Right atrium auricular region (tissue), 2 donors: ENCODE data around the gene TRIM16. TPM values are rescaled to one million over a fixed set of nuclear protein-coding genes. Genes with fewer than 3 reads are reported as not detected.
"Not testable (repeated sequence)": the region's sequence is repeated elsewhere in the genome, so short reads cannot be mapped to it uniquely, and the experiment has no call there.

ENCODE experiments used
- DNase-seq: peaks from one replicate; pipeline ENCODE4 v3.0.0-alpha.2; 2019; ENCODE audit warnings: low spot score
- H3K27ac ChIP-seq, 2 donors: fragments of 200-600 bp; sonication (generic); 1 replicate in 1 of 2; 2 replicates in 1 of 2; pipeline ENCODE4 v1.5.1; 2016 to 2019
- H3K27me3 ChIP-seq, 2 donors: fragments of 200-600 bp; sonication (generic); one replicate each; pipeline versions ENCODE4 v1.5.1 to v1.6.0; 2017 to 2019
- H3K36me3 ChIP-seq: fragments of 200-600 bp; sonication (generic); one replicate; pipeline ENCODE4 v1.5.1; 2016
- H3K4me1 ChIP-seq, 2 donors: fragments of 200-600 bp; sonication (generic); one replicate each; pipeline versions ENCODE4 v1.5.1 to v1.6.0; 2017 to 2019
- H3K4me3 ChIP-seq, 2 donors: fragments of 200-600 bp; sonication (generic); 1 replicate in 1 of 2; 2 replicates in 1 of 2; pipeline ENCODE4 v1.5.1; 2017 to 2019; ENCODE audit warnings: mild to moderate bottlenecking in 1 of 2, moderate library complexity in 1 of 2
- H3K9me3 ChIP-seq, 2 donors: fragments of 200-600 bp; sonication (generic); one replicate each; pipeline ENCODE4 v1.5.1; 2019
- total RNA-seq, 2 donors: library from RNA; depleted of rRNA; stranded (reverse); fragments of >200 nt; gene quantifications; one replicate each; pipeline ENCODE4 v1.1.0, GENCODE V29; 2016

TRIM16 gene
- total RNA-seq, 2 donors from 2014 or later, result 17.1 to 33.4 TPM

GRCh38 chr17:15629991-15630390, 54.1 kb downstream of the TRIM16 start:
- H3K9me3 ChIP-seq, H3K4me3 ChIP-seq, H3K36me3 ChIP-seq, DNase-seq, H3K27me3 ChIP-seq, H3K4me1 ChIP-seq, H3K27ac ChIP-seq: not testable (repeated sequence)

DNA sequence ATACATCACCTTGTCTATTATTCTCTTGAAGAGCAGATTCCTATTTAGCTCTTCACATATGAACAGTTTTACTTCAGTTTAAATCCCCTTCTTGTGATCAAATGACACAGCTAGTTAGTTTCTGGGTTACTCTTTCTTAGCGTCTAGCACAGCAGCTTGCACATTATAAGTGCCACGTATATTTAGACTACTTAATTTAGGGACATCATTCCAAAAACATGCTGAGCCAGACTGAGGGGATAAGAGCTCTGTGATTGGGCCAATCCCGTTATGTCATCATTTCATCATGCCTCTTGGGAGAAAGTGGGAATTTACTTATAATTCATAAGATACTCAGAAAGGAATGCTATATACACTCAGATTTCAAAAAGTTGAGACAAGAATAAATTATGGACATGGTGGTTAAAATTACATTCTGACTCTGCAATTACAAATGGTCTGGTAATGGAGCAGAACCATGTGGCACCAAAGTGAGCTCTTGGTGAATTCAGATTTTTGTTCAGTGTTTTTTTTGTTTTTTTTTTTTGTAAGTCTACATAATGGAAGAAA, 60.4 kb downstream of the TRIM16 start:
- not testable (repeated sequence) for H3K9me3 ChIP-seq, H3K27me3 ChIP-seq, H3K4me3 ChIP-seq, DNase-seq, H3K4me1 ChIP-seq, H3K27ac ChIP-seq, H3K36me3 ChIP-seq

GRCh38 chr17:15623255-15623654, 60.9 kb downstream of the TRIM16 start:
- not testable (repeated sequence) for H3K4me1 ChIP-seq, DNase-seq, H3K27ac ChIP-seq, H3K27me3 ChIP-seq, H3K9me3 ChIP-seq, H3K4me3 ChIP-seq, H3K36me3 ChIP-seq

- H3K27me3 ChIP-seq, DNase-seq, H3K9me3 ChIP-seq, H3K27ac ChIP-seq, H3K4me3 ChIP-seq, H3K36me3 ChIP-seq, H3K4me1 ChIP-seq: not testable (repeated sequence)
Measured at GRCh38 chr17:15622124-15622523, 62.0 kb downstream of the TRIM16 start.

- H3K36me3 ChIP-seq, H3K27me3 ChIP-seq, H3K9me3 ChIP-seq, H3K4me1 ChIP-seq, DNase-seq, H3K27ac ChIP-seq: not testable (repeated sequence)
- H3K4me3 ChIP-seq, result peak within 1 kb of the TSS in 1 of 2 donors; percentile 22
Measured at GRCh38 chr17:15619331-15620058, 64.6 kb downstream of the TRIM16 start, which contains the start of gene FBXW10B. TSS of gene FBXW10B (minus strand) at chr17:15619704. CDS start at chr17:15619512, 192 bp downstream.

DNA sequence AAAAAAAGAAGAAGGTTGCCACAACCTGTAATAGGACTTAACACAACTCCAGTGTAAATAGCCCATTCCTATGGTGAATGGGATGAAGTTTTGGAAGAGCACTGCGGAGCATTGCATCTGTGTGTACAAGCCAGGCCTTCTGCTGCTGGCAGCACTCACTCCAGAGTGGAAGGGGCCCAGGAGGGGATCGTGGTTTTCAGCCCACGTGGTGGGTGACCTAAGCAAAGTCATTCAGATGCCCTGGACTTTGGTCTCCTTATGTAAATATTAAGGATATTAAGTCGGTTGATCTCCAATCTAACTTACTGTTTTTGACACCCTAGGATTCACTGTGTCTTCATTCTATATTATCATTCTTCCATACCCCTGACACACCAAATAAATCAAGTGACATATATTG, 67.3 kb downstream of the TRIM16 start:
- not testable (repeated sequence) for H3K36me3 ChIP-seq, DNase-seq, H3K9me3 ChIP-seq, H3K4me3 ChIP-seq, H3K4me1 ChIP-seq, H3K27ac ChIP-seq, H3K27me3 ChIP-seq

DNA sequence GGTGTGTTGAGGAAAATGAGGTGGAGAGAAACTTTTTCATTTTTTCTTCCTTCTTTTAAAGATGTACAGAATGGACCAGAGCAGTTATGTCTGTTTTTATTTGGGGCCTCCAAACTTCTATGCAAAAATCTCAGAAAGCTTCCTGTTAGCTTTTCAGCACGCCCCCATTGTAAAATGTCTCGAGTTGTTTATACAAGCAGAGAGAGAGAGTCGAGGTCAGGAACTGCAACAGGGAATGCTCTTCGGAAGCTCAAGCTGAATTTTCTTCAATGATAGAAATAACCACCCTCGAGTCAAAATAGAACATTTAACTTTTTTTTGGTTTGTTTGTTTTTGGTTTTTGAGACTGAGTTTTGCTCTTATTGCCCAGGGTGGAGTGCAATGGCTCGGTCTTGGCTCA, 68.3 kb downstream of the TRIM16 start:
- not testable (repeated sequence) for H3K27ac ChIP-seq, DNase-seq, H3K27me3 ChIP-seq, H3K4me1 ChIP-seq, H3K4me3 ChIP-seq, H3K36me3 ChIP-seq, H3K9me3 ChIP-seq

GRCh38 chr17:15613111-15613510, 71.0 kb downstream of the TRIM16 start:
- not testable (repeated sequence) for H3K4me1 ChIP-seq, DNase-seq

GRCh38 chr17:15592960-15593359, 91.2 kb downstream of the TRIM16 start:
- not testable (repeated sequence) for H3K36me3 ChIP-seq, H3K27me3 ChIP-seq, H3K4me1 ChIP-seq

More at GRCh38 chr17:15613111-15613510, 71.0 kb downstream of the TRIM16 start:
- H3K4me3 ChIP-seq, H3K9me3 ChIP-seq, H3K36me3 ChIP-seq, H3K27me3 ChIP-seq, H3K27ac ChIP-seq: not testable (repeated sequence)

GRCh38 chr17:15591986-15592385, 92.1 kb downstream of the TRIM16 start:
- H3K27ac ChIP-seq, H3K27me3 ChIP-seq, H3K4me1 ChIP-seq, H3K4me3 ChIP-seq, DNase-seq, H3K36me3 ChIP-seq, H3K9me3 ChIP-seq: not testable (repeated sequence)

More at GRCh38 chr17:15592960-15593359, 91.2 kb downstream of the TRIM16 start:
- DNase-seq, H3K4me3 ChIP-seq, H3K27ac ChIP-seq, H3K9me3 ChIP-seq: not testable (repeated sequence)

DNA sequence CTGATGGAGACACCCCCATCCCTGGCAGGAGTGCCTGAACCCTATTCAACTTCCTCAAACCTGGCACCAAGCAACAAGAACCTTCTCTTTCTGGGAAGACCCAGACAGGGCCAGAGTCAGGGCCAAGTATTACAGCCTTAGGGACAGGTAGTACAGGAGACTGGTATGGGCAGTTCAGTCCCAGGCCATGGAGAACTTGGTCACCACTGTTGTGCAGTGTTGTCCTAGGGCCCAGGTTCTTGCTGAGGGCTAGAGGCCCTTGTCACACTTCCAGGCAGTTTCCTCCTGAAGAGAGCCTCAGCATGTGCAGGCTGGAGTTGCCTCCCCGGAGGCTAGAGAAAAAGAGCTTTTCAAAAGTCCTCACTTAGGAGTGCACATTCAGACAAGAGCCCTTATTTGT, 93.3 kb downstream of the TRIM16 start:
- not testable (repeated sequence) for H3K9me3 ChIP-seq, H3K27me3 ChIP-seq, H3K27ac ChIP-seq, H3K4me1 ChIP-seq, DNase-seq, H3K4me3 ChIP-seq, H3K36me3 ChIP-seq

DNA sequence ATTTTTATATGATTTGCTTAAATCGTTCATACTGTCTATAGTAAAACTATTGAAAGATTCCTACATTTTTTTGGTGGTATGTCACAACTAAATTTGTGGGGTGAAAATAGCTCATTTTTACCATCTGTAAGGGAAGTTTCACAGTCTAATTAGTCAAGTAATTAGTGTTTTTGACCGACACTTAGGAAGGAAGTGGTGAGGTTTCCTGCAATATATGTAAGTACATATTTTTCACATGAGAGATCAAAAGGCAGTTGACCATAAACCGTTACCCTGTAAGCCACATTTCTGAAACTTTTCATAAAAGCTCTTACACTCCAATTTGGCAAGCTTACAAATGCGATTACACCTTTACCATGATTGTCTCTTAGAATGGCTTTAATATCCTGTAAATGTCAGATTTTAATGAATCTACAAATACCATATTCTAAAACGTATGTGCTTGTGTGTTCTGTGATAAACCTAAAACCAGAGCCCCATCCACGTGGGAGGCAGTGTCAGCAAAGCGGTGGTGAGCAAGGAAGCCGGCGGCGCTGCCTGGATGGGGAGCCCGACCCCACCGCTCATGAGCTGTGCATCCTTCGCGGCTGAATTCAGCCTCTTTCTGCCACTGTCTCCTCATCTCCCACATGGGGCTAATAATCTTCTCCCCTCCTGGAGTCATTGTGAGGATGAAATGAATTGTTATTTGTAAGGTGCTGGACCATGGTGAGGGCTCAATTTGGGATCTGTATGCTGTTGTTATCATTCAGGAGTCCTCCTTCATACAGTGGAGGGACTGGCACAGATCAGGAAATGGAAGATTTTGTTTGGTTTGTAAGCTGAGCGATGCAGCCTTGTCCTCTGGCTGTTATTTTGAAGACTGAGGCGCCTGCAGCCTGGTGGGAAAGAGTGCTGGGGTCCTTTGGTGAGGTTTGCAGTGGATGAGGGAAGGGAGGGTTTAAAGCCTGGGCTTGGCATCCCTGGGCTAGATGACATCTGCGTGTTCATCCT, 94.3 kb downstream of the TRIM16 start:
- H3K4me3 ChIP-seq, H3K27ac ChIP-seq, H3K4me1 ChIP-seq, H3K9me3 ChIP-seq, H3K27me3 ChIP-seq, H3K36me3 ChIP-seq, DNase-seq: not testable (repeated sequence)

GRCh38 chr17:15588017-15588416, 96.1 kb downstream of the TRIM16 start:
- not testable (repeated sequence) for H3K9me3 ChIP-seq, H3K4me1 ChIP-seq, DNase-seq

DNA sequence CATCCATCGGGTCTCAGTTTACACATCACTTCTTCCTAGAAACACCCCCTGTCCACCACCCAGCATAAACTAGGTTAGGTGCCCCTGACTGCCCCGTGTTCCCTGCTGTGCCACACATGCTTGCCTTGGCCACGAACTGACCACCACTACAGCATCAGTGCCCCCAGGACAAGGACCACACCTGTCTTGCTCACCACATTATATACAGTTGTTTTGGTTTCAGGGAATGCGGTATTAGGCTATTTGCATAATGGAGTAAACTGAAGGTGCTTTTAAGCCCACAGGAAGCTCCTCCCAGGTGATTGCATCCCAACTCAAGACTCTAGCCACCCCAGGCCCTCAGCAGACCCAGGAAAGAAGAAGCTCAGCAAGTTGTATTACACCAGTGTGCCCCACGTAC, 100.8 kb downstream of the TRIM16 start:
- not testable (repeated sequence) for H3K4me1 ChIP-seq, H3K27ac ChIP-seq, H3K9me3 ChIP-seq, H3K27me3 ChIP-seq, DNase-seq, H3K4me3 ChIP-seq, H3K36me3 ChIP-seq

More at GRCh38 chr17:15588017-15588416, 96.1 kb downstream of the TRIM16 start:
- not testable (repeated sequence) for H3K4me3 ChIP-seq, H3K27ac ChIP-seq, H3K36me3 ChIP-seq, H3K27me3 ChIP-seq
